CD14-positive monocyte (primary cell): ENCODE results near the gene DEAF1. TPM values are rescaled to one million over a fixed set of nuclear protein-coding genes. Genes with fewer than 3 reads are reported as not detected.
A peak's percentile ranks its signal among the peaks of the same experiment; 100 is the strongest.

Source experiments
- DNase-seq, 3 donors: peaks; one replicate each; pipeline ENCODE4 v3.0.0-alpha.2; 2011 to 2022
- H2AFZ ChIP-seq: 2 replicates; pipeline ENCODE4 v1.6.0; 2012; ENCODE audit warnings: mild to moderate bottlenecking, low read depth, low read length, inconsistent platforms; ENCODE audit not compliant: insufficient read depth, poor library complexity, severe bottlenecking
- H3K27ac ChIP-seq, 2 donors: 1 replicate in 1 of 2; 2 replicates in 1 of 2; pipeline ENCODE4 v1.5.1; 2012 to 2013; ENCODE audit warnings: low read length in 2 of 2, control low read depth in 1 of 2, inconsistent platforms in 1 of 2, low read depth in 1 of 2, mild to moderate bottlenecking in 1 of 2
- H3K27me3 ChIP-seq, 2 donors: one replicate each; pipeline versions ENCODE4 v1.6.0 to v1.6.1; 2011 to 2013; ENCODE audit warnings: low read length in 2 of 2; ENCODE audit not compliant: control insufficient read depth in 2 of 2, insufficient read depth in 2 of 2
- H3K36me3 ChIP-seq, 2 donors: replicated peaks in 1 of 2; 1 replicate in 1 of 2; 2 replicates in 1 of 2; pipeline versions ENCODE4 v1.5.1 to v1.6.1; 2012 to 2013; ENCODE audit warnings: low read length in 2 of 2, control low read depth in 1 of 2, inconsistent platforms in 1 of 2, mild to moderate bottlenecking in 1 of 2; ENCODE audit not compliant: insufficient read depth in 2 of 2, control insufficient read depth in 1 of 2
- H3K4me1 ChIP-seq, 2 donors: 1 replicate in 1 of 2; 2 replicates in 1 of 2; pipeline versions ENCODE4 v1.5.1 to v1.6.1; 2012 to 2013; ENCODE audit warnings: low read length in 2 of 2, control low read depth in 1 of 2, inconsistent platforms in 1 of 2, mild to moderate bottlenecking in 1 of 2, moderate library complexity in 1 of 2; ENCODE audit not compliant: insufficient read depth in 2 of 2, control insufficient read depth in 1 of 2
- H3K4me2 ChIP-seq: replicated peaks from 2 replicates; pipeline ENCODE3; 2012; ENCODE audit warnings: low read length, moderate library complexity, mild to moderate bottlenecking; ENCODE audit not compliant: poor library complexity, severe bottlenecking; ENCODE audit errors: extremely low read depth
- H3K4me3 ChIP-seq, 3 experiments: fragments of 200-600 bp in 1 of 3; sonication (generic) in 1 of 3; replicated peaks in 1 of 3; 1 replicate in 2 of 3; 2 replicates in 1 of 3; pipeline ENCODE4 v1.5.1; 2011 to 2013; ENCODE audit warnings: low read length in 3 of 3, mild to moderate bottlenecking in 3 of 3, control low read depth in 2 of 3, low read depth in 2 of 3, inconsistent platforms in 1 of 3, moderate library complexity in 1 of 3
- H3K79me2 ChIP-seq: 2 replicates; pipeline ENCODE4 v1.6.0; 2012; ENCODE audit warnings: mild to moderate bottlenecking, control low read depth, inconsistent platforms, low read length, moderate library complexity; ENCODE audit not compliant: insufficient read depth
- H3K9ac ChIP-seq: 2 replicates; pipeline ENCODE4 v1.6.0; 2017; ENCODE audit warnings: low read length, mild to moderate bottlenecking; ENCODE audit not compliant: insufficient read depth, poor library complexity, severe bottlenecking
- H3K9me3 ChIP-seq, 2 donors: replicated peaks in 1 of 2; 1 replicate in 1 of 2; 2 replicates in 1 of 2; pipeline versions ENCODE4 v1.5.1 to v1.6.1; 2012 to 2013; ENCODE audit warnings: low read length in 2 of 2, control low read depth in 1 of 2; ENCODE audit not compliant: control insufficient read depth in 1 of 2, insufficient read depth in 1 of 2
- H4K20me1 ChIP-seq: 2 replicates; pipeline ENCODE4 v1.6.0; 2012; ENCODE audit warnings: mild to moderate bottlenecking, low read length, control low read depth, moderate library complexity; ENCODE audit not compliant: insufficient read depth
- H3K27ac Mint-ChIP-seq, 7 donors: one replicate each; pipeline ENCODE4 v1.8.0; 2020; ENCODE audit warnings: mild to moderate bottlenecking in 7 of 7, mixed read lengths in 7 of 7, moderate library complexity in 6 of 7, inconsistent platforms in 2 of 7
- H3K27me3 Mint-ChIP-seq, 3 donors: one replicate each; pipeline ENCODE4 v1.8.0; 2021 to 2022; ENCODE audit warnings: low read depth in 3 of 3, mild to moderate bottlenecking in 3 of 3, mixed read lengths in 3 of 3, moderate library complexity in 3 of 3, inconsistent platforms in 1 of 3
- H3K36me3 Mint-ChIP-seq, 2 donors: one replicate each; pipeline ENCODE4 v1.8.0; 2020; ENCODE audit warnings: mixed read lengths in 2 of 2, inconsistent platforms in 1 of 2, mild to moderate bottlenecking in 1 of 2
- H3K4me1 Mint-ChIP-seq: one replicate; pipeline ENCODE4 v1.8.0; 2020; ENCODE audit warnings: mild to moderate bottlenecking, mixed read lengths
- H3K4me3 Mint-ChIP-seq, 2 donors: one replicate each; pipeline ENCODE4 v1.8.0; 2020; ENCODE audit warnings: mild to moderate bottlenecking in 2 of 2, mixed read lengths in 2 of 2, moderate library complexity in 1 of 2
- H3K9me3 Mint-ChIP-seq, 7 donors: one replicate each; pipeline ENCODE4 v1.8.0; 2020 to 2022; ENCODE audit warnings: mixed read lengths in 7 of 7, mild to moderate bottlenecking in 6 of 7, moderate library complexity in 6 of 7, inconsistent platforms in 2 of 7
- WGBS: methylation state at CpG from one replicate; pipeline ENCODE4 v1.1.5; 2013; ENCODE audit warnings: missing lambda C conversion rate; ENCODE audit not compliant: insufficient coverage; 5-methylcytosine and 5-hydroxymethylcytosine counted together
- intact Hi-C, 2 donors: fragments of 100-400 bp; cut with micrococcal nuclease; formaldehyde crosslinking; loops; one replicate each; pipeline versions ENCODE4 v1.15.0 to v1.15.1; 2023
- polyA plus RNA-seq, 3 donors: library from polyadenylated mRNA; depleted of rRNA in 1 of 3; unstranded in 2 of 3; stranded (reverse) in 1 of 3; fragments of 300-500 nt in 2 of 3; fragments of >200 nt in 1 of 3; fragmentation: Illumina TruSeq in 2 of 3; gene quantifications; 1 replicate in 2 of 3; 2 replicates in 1 of 3; pipeline ENCODE4 v1.2.3, GENCODE V29; 2012 to 2021
- TF ChIP-seq, protein P1 (sequence below): fragments of 200-600 bp; IDR thresholded peaks from one replicate; pipeline ENCODE4 v1.8.0; 2022; ENCODE audit warnings: antibody characterized with exemption, mild to moderate bottlenecking

DEAF1 gene
- polyA plus RNA-seq, 3 donors = 18.0 to 22.3 (median 22.2) TPM

DNA sequence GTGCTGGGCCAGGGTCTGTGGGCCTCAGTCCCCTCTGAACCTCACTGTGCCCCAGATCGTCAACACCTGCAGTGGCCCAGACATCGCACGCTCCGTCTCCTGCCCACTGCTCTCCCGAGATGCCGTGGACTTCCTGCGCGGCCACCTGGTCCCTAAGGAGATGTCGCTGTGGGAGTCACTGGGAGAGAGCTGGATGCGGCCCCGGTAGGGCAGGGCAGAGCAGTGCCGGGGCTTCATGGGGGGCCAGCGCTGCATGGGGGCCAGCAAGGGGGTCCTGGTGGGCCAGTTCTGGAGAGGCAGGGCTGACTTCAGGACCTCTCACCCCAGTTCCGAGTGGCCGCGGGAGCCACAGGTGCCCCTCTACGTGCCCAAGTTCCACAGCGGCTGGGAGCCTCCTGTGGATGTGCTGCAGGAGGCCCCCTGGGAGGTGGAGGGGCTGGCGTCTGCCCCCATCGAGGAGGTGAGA lies 27.4 kb upstream of the DEAF1 start:
- peaks cover 0 to 5% of the 10 kb centered on the region in 2 donors for H3K9me3 ChIP-seq
- TF ChIP-seq, protein P1, sequence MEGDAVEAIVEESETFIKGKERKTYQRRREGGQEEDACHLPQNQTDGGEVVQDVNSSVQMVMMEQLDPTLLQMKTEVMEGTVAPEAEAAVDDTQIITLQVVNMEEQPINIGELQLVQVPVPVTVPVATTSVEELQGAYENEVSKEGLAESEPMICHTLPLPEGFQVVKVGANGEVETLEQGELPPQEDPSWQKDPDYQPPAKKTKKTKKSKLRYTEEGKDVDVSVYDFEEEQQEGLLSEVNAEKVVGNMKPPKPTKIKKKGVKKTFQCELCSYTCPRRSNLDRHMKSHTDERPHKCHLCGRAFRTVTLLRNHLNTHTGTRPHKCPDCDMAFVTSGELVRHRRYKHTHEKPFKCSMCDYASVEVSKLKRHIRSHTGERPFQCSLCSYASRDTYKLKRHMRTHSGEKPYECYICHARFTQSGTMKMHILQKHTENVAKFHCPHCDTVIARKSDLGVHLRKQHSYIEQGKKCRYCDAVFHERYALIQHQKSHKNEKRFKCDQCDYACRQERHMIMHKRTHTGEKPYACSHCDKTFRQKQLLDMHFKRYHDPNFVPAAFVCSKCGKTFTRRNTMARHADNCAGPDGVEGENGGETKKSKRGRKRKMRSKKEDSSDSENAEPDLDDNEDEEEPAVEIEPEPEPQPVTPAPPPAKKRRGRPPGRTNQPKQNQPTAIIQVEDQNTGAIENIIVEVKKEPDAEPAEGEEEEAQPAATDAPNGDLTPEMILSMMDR = no peak
- no peaks in the 10 kb centered on the region for H3K79me2 ChIP-seq
- peaks cover 8 to 62% of the 10 kb centered on the region in 2 donors for H3K27me3 ChIP-seq
- peaks cover 26 to 45% of the 10 kb centered on the region in 2 donors for H3K4me1 ChIP-seq
- peak overlapping the region in 1 of 3 experiments; percentile 59 for H3K4me3 ChIP-seq
- no peak overlapping the region for H3K27ac ChIP-seq
- H3K4me2 ChIP-seq = peak overlapping the region; percentile 72
- no peaks in the 10 kb centered on the region for H3K36me3 ChIP-seq
- Mint-ChIP-seq H3K27ac (no peak overlapping the region), H3K36me3 (peaks cover 0 to 1% of the 10 kb centered on the region in 2 donors), H3K9me3 (peaks cover 0 to 26% (median 4%) of the 10 kb centered on the region in 7 donors), H3K27me3 (peaks cover 49 to 89% (median 67%) of the 10 kb centered on the region in 3 donors), H3K4me1 (peaks cover 16% of the 10 kb centered on the region), H3K4me3 (peak overlapping the region in 1 of 2 donors; percentile 31)
- DNase-seq = no peak
- H3K9ac ChIP-seq = no peak overlapping the region
- intact Hi-C loops = loop anchor here (2.0 to 5.0 kb wide), 3 partner anchors 60 to 170 kb away; no protein-coding TSS in a partner anchor
- peak overlapping the region; percentile 50 for H2AFZ ChIP-seq
- no peaks in the 10 kb centered on the region for H4K20me1 ChIP-seq
- 71% methylated on average over 14 of the region's 20 CpGs for WGBS

DNA sequence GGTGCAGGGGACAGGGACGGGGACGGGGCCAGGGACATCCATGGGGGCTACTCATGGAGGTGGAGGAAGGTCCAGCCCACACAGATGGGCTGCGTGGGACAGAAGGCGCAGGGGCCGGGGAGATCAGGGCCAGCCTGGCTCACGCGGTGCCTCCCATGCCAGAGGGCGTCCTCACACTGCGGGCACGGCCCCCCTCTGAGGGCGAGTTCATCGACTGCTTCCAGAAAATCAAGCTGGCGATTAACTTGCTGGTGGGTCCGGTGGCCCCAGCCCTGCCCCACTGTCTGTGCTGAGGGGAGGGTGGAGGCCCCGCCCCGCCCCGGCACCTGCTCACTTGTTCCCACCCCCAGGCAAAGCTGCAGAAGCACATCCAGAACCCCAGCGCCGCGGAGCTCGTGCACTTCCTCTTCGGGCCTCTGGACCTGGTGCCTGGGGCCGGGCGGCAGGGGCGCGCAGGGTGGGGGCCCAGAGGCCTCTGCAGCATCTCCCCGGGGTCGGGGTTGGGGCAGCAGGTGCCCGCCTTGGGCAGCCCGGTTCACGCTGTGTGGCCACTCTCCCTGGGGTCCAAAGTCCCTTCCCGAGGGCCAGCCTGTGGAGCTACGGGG lies 26.8 kb upstream of the DEAF1 start:
- no peaks in the 10 kb centered on the region for H3K36me3 ChIP-seq
- Mint-ChIP-seq H3K36me3 (peaks cover 0 to 1% of the 10 kb centered on the region in 2 donors), H3K27me3 (peaks cover 46 to 88% (median 64%) of the 10 kb centered on the region in 3 donors), H3K4me3 (peak overlapping the region; percentile 66 to 83), H3K27ac (no peak overlapping the region), H3K4me1 (peaks cover 16% of the 10 kb centered on the region), H3K9me3 (peaks cover 0 to 26% (median 4%) of the 10 kb centered on the region in 7 donors)
- peak overlapping the region; percentile 72 for H3K4me2 ChIP-seq
- H3K4me3 ChIP-seq = peak overlapping the region in 1 of 3 experiments; percentile 59
- peaks cover 0 to 5% of the 10 kb centered on the region in 2 donors for H3K9me3 ChIP-seq
- H3K9ac ChIP-seq = peak overlapping the region; percentile 21
- peak overlapping the region; percentile 63 for H2AFZ ChIP-seq
- no peaks in the 10 kb centered on the region for H3K79me2 ChIP-seq
- peaks cover 8 to 56% of the 10 kb centered on the region in 2 donors for H3K27me3 ChIP-seq
- intact Hi-C loops = loop anchor here (2.0 to 5.0 kb wide), 3 partner anchors 60 to 169 kb away; no protein-coding TSS in a partner anchor
- no peak overlapping the region for H3K27ac ChIP-seq
- no peaks in the 10 kb centered on the region for H4K20me1 ChIP-seq
- TF ChIP-seq, protein P1 = no peak
- peaks cover 26 to 45% of the 10 kb centered on the region in 2 donors for H3K4me1 ChIP-seq
- 3% methylated on average over 31 of the region's 33 CpGs for WGBS
- DNase-seq = peak; percentile 51 to 61 (median 58)
